Lung (tissue), 12 donors: ENCODE data around the gene MGAT1. TPM values are rescaled to one million over a fixed set of nuclear protein-coding genes. Genes with fewer than 3 reads are reported as not detected.
A peak's percentile ranks its signal among the peaks of the same experiment; 100 is the strongest.

ENCODE experiments used
- ATAC-seq: fragments of 200-7000 bp; cut with Tn5 transposase; one replicate; pipeline ENCODE4 v1.9.1; 2020; ENCODE audit warnings: moderate number of reproducible peaks; ENCODE audit not compliant: insufficient read depth, low FRiP score
- DNase-seq, 3 donors: peaks; one replicate each; pipeline ENCODE4 v3.0.0-alpha.2; 2013 to 2017
- H3K27ac ChIP-seq, 2 donors: one replicate each; pipeline ENCODE4 v1.5.1; 2013; ENCODE audit warnings: mild to moderate bottlenecking in 2 of 2, moderate library complexity in 2 of 2, control low read depth in 1 of 2, inconsistent platforms in 1 of 2, low read depth in 1 of 2, low read length in 1 of 2
- H3K27me3 ChIP-seq, 3 donors: one replicate each; pipeline ENCODE4 v1.5.1; 2013; ENCODE audit warnings: low read length in 2 of 3; ENCODE audit not compliant: control insufficient read depth in 3 of 3, insufficient read depth in 3 of 3
- H3K36me3 ChIP-seq, 4 donors: one replicate each; pipeline ENCODE4 v1.5.1; 2013; ENCODE audit warnings: low read length in 4 of 4, mild to moderate bottlenecking in 1 of 4, moderate library complexity in 1 of 4; ENCODE audit not compliant: control insufficient read depth in 4 of 4, insufficient read depth in 4 of 4
- H3K4me1 ChIP-seq, 5 donors: one replicate each; pipeline ENCODE4 v1.5.1; 2013; ENCODE audit warnings: low read length in 5 of 5, mild to moderate bottlenecking in 2 of 5, moderate library complexity in 1 of 5; ENCODE audit not compliant: control insufficient read depth in 5 of 5, insufficient read depth in 5 of 5
- H3K4me3 ChIP-seq: one replicate; pipeline ENCODE4 v1.5.1; 2013; ENCODE audit warnings: mild to moderate bottlenecking, control low read depth, moderate library complexity
- H3K9ac ChIP-seq, 2 donors: one replicate each; pipeline ENCODE4 v1.5.1; 2013; ENCODE audit warnings: low read length in 2 of 2, control low read depth in 1 of 2; ENCODE audit not compliant: insufficient read depth in 1 of 2
- H3K9me3 ChIP-seq, 4 donors: one replicate each; pipeline ENCODE4 v1.5.1; 2013; ENCODE audit warnings: low read length in 3 of 4, mild to moderate bottlenecking in 1 of 4, moderate library complexity in 1 of 4; ENCODE audit not compliant: control insufficient read depth in 4 of 4, insufficient read depth in 3 of 4
- CTCF ChIP-seq: IDR thresholded peaks from 2 replicates; pipeline ENCODE4 v1.5.1; 2012; ENCODE audit warnings: mild to moderate bottlenecking; ENCODE audit errors: control extremely low read depth, extremely low read depth
- WGBS, 2 donors: extraction: QIAGEN DNeasy Blood & Tissue Kit; methylation state at CpG; one replicate each; pipeline ENCODE4 v1.1.7; 2013; 5-methylcytosine and 5-hydroxymethylcytosine counted together
- polyA plus RNA-seq, 2 donors: library from polyadenylated mRNA; stranded (reverse); fragments of 200-250 nt; gene quantifications; one replicate each; pipeline ENCODE4 v1.2.1, GENCODE V29; 2013
- total RNA-seq, 2 donors: library from RNA; depleted of rRNA in 1 of 2; stranded (reverse); fragments of >200 nt in 1 of 2; gene quantifications; one replicate each; pipeline ENCODE4 v1.2.1, GENCODE V29; 2014 to 2021
- donor health status: control.
- donor health status: control.
- donor health status: Bipolar disorder and iron deficiency.
- donor health status: healthy.
- donor health status: DM: yes; HTN: yes; CAD: no.

The MGAT1 gene
- total and polyA plus RNA-seq, 4 donors, result 117 to 415 (median 211) TPM

GRCh38 chr5:180786531-180787398 is 15.8 kb downstream of the MGAT1 start:
- TF ChIP-seq CTCF, result no peak
- no peak overlapping the region for H3K4me3 ChIP-seq
- H3K9ac ChIP-seq, result peak overlapping the region in 1 of 2 donors; percentile 17
- peaks cover 8 to 31% (median 14%) of the 10 kb centered on the region in 4 donors for H3K36me3 ChIP-seq
- H3K27ac ChIP-seq, result peak overlapping the region; percentile 21 to 81
- WGBS, 2 donors, result 28 to 43% methylated on average over 21 of the region's 21 CpGs
- no peak for ATAC-seq
- no peaks in the 10 kb centered on the region for H3K9me3 ChIP-seq
- no peaks in the 10 kb centered on the region for H3K27me3 ChIP-seq
- peak; percentile 41 to 64 (median 50) for DNase-seq
- peaks cover 0 to 37% (median 20%) of the 10 kb centered on the region in 5 donors for H3K4me1 ChIP-seq

GRCh38 chr5:180785794-180786221 is 16.8 kb downstream of the MGAT1 start:
- TF ChIP-seq CTCF, result no peak
- 24 to 25% methylated on average over 5 of the region's 5 CpGs for WGBS, 2 donors

GRCh38 chr5:180785121-180785781 is 17.4 kb downstream of the MGAT1 start:
- 60 to 71% methylated on average over 15 of the region's 15 CpGs for WGBS, 2 donors
- no peak for TF ChIP-seq CTCF
- Histone ChIP-seq H3K9ac (peak overlapping the region in 1 of 2 donors; percentile 42), H3K36me3 (peaks cover 0 to 17% (median 5%) of the 10 kb centered on the region in 4 donors), H3K27me3 (no peaks in the 10 kb centered on the region), H3K4me1 (peaks cover 0 to 37% (median 20%) of the 10 kb centered on the region in 5 donors), H3K9me3 (no peaks in the 10 kb centered on the region), H3K4me3 (no peak overlapping the region), H3K27ac (peak overlapping the region; percentile 37 to 81)
- peak in 1 of 3 donors; percentile 37 for DNase-seq
- ATAC-seq, result no peak

More at GRCh38 chr5:180785794-180786221, 16.8 kb downstream of the MGAT1 start:
- Histone ChIP-seq H3K4me1 (peaks cover 0 to 37% (median 20%) of the 10 kb centered on the region in 5 donors), H3K4me3 (no peak overlapping the region), H3K36me3 (peaks cover 0 to 22% (median 7%) of the 10 kb centered on the region in 4 donors), H3K9ac (peak overlapping the region in 1 of 2 donors; percentile 42), H3K27ac (peak overlapping the region; percentile 37 to 81), H3K9me3 (no peaks in the 10 kb centered on the region), H3K27me3 (no peaks in the 10 kb centered on the region)
- DNase-seq (peak; percentile 54 to 65 (median 60)), ATAC-seq (peak; percentile 24)
